ENCODE results near the gene CYP26A1.

Gene CYP26A1

GRCh38 chr10:93075369-93076221, 1.9 kb downstream of the CYP26A1 start:
- Histone ChIP-seq H3K14ac (ENCODE audit: low read length) (peak overlapping the region; percentile 13), H3K79me2 (ENCODE audit: control insufficient read depth, insufficient read depth, low read length, poor library complexity) (peaks cover 5% of the 10 kb centered on the region), H2BK120ac (ENCODE audit: insufficient read depth, low read length, poor library complexity) (no peak overlapping the region), H2BK5ac (ENCODE audit: low read depth, low read length, poor library complexity) (no peak overlapping the region), H3K23ac (ENCODE audit: low read length) (no peak overlapping the region), H3K18ac (ENCODE audit: low read length) (no peak overlapping the region), H3K36me3 (ENCODE audit: control insufficient read depth in 1 of 2, insufficient read depth in 2 of 2, low read length in 2 of 2) (no peaks in the 10 kb centered on the region), H3K4me2 (ENCODE audit: low read length) (peak overlapping the region; percentile 93), H2BK12ac (ENCODE audit: low read length) (peak overlapping the region; percentile 32), H3K27ac (ENCODE audit: low read depth, low read length) (no peak overlapping the region), H3K79me1 (ENCODE audit: low read length) (peaks cover 19% of the 10 kb centered on the region), H4K91ac (ENCODE audit: low read depth, low read length) (no peak overlapping the region), H3K9ac (ENCODE audit: low read length) (no peak overlapping the region), H4K8ac (ENCODE audit: low read depth, low read length) (no peak overlapping the region), H3K4me3 (ENCODE audit: low read depth, low read length) (peak overlapping the region; percentile 69), H3K4me1 (ENCODE audit: control insufficient read depth in 1 of 2, insufficient read depth in 2 of 2, low read length in 2 of 2) (peaks cover 28 to 40% of the 10 kb centered on the region in 2 experiments), H3K4ac (ENCODE audit: low read depth, low read length) (no peak overlapping the region), H3K27me3 (ENCODE audit: insufficient read depth, low read length) (peaks cover 38% of the 10 kb centered on the region), H2AFZ (ENCODE audit: insufficient read depth, low read length, poor library complexity) (no peak overlapping the region), H2AK5ac (ENCODE audit: low read length) (no peak overlapping the region), H3K9me3 (ENCODE audit: insufficient read depth, low read depth, low read length) (peaks cover under 1% of the 10 kb centered on the region), H4K12ac (ENCODE audit: low read depth, low read length) (no peak overlapping the region)
- WGBS (ENCODE audit: extremely low coverage, insufficient coverage, insufficient read length), result no CpG with 5 or more reads among the region's 25 CpGs
- DNase-seq, result no peak

DNA sequence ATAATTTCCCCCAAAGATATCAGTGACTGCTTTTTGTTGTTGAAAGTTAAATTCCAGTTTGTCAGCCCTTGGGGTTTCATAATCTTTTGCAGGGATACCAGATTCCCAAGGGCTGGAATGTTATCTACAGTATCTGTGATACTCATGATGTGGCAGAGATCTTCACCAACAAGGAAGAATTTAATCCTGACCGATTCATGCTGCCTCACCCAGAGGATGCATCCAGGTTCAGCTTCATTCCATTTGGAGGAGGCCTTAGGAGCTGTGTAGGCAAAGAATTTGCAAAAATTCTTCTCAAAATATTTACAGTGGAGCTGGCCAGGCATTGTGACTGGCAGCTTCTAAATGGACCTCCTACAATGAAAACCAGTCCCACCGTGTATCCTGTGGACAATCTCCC, 3.2 kb downstream of the CYP26A1 start:
- Histone ChIP-seq H3K4ac (ENCODE audit: low read depth, low read length) (no peak overlapping the region), H3K14ac (ENCODE audit: low read length) (no peak overlapping the region), H3K18ac (ENCODE audit: low read length) (no peak overlapping the region), H3K27me3 (ENCODE audit: insufficient read depth, low read length) (peaks cover 33% of the 10 kb centered on the region), H3K9me3 (ENCODE audit: insufficient read depth, low read depth, low read length) (no peaks in the 10 kb centered on the region), H4K12ac (ENCODE audit: low read depth, low read length) (no peak overlapping the region), H3K4me1 (ENCODE audit: control insufficient read depth in 1 of 2, insufficient read depth in 2 of 2, low read length in 2 of 2) (peaks cover 38 to 44% of the 10 kb centered on the region in 2 experiments), H3K23ac (ENCODE audit: low read length) (no peak overlapping the region), H2AK5ac (ENCODE audit: low read length) (no peak overlapping the region), H4K8ac (ENCODE audit: low read depth, low read length) (no peak overlapping the region), H3K79me2 (ENCODE audit: control insufficient read depth, insufficient read depth, low read length, poor library complexity) (peaks cover 5% of the 10 kb centered on the region), H2AFZ (ENCODE audit: insufficient read depth, low read length, poor library complexity) (no peak overlapping the region), H4K91ac (ENCODE audit: low read depth, low read length) (no peak overlapping the region), H3K27ac (ENCODE audit: low read depth, low read length) (no peak overlapping the region), H2BK5ac (ENCODE audit: low read depth, low read length, poor library complexity) (no peak overlapping the region), H2BK12ac (ENCODE audit: low read length) (no peak overlapping the region), H3K4me2 (ENCODE audit: low read length) (no peak overlapping the region), H3K9ac (ENCODE audit: low read length) (no peak overlapping the region), H2BK120ac (ENCODE audit: insufficient read depth, low read length, poor library complexity) (no peak overlapping the region), H3K79me1 (ENCODE audit: low read length) (peaks cover 27% of the 10 kb centered on the region), H3K36me3 (ENCODE audit: control insufficient read depth in 1 of 2, insufficient read depth in 2 of 2, low read length in 2 of 2) (no peaks in the 10 kb centered on the region), H3K4me3 (ENCODE audit: low read depth, low read length) (no peak overlapping the region)
- no CpG with 5 or more reads among the region's 2 CpGs for WGBS (ENCODE audit: extremely low coverage, insufficient coverage, insufficient read length)
- DNase-seq, result peak; percentile 67 to 92

DNA sequence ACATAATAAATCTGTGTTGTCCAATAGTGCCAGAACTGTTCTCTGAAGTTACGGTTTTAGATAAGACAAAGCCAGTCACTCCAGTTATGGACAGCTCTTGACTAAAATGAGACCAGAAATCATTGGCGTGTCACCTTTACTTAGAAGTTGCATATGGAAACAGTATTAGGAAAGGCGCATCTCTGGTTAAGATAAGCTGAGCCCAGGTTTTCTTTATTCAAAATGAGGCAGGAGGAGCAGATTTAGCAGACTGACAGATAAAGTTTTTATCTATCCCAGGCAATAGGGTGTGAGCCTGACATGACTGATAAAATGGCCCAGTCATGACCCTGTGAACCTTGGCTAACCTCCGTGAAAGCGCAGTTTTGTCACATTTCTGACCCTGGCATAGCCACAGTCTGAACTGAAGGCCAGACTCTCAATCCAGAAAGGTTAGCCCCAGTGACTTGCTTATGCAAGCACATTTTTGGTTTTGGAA, 4.2 kb downstream of the CYP26A1 start:
- H2BK12ac ChIP-seq (ENCODE audit: low read length), result no peak overlapping the region
- H3K4me2 ChIP-seq (ENCODE audit: low read length), result no peak overlapping the region
- no peak overlapping the region for H3K18ac ChIP-seq (ENCODE audit: low read length)
- no peaks in the 10 kb centered on the region for H3K9me3 ChIP-seq (ENCODE audit: insufficient read depth, low read depth, low read length)
- H3K79me1 ChIP-seq (ENCODE audit: low read length), result peaks cover 27% of the 10 kb centered on the region
- H2AK5ac ChIP-seq (ENCODE audit: low read length), result no peak overlapping the region
- H4K12ac ChIP-seq (ENCODE audit: low read depth, low read length), result no peak overlapping the region
- H3K23ac ChIP-seq (ENCODE audit: low read length), result no peak overlapping the region
- H2BK5ac ChIP-seq (ENCODE audit: low read depth, low read length, poor library complexity), result no peak overlapping the region
- no peak overlapping the region for H3K27ac ChIP-seq (ENCODE audit: low read depth, low read length)
- H3K79me2 ChIP-seq (ENCODE audit: control insufficient read depth, insufficient read depth, low read length, poor library complexity), result peaks cover 5% of the 10 kb centered on the region
- H3K4me3 ChIP-seq (ENCODE audit: low read depth, low read length), result no peak overlapping the region
- no peak overlapping the region for H2BK120ac ChIP-seq (ENCODE audit: insufficient read depth, low read length, poor library complexity)
- WGBS (ENCODE audit: extremely low coverage, insufficient coverage, insufficient read length), result no CpG with 5 or more reads among the region's 5 CpGs
- no peak overlapping the region for H3K9ac ChIP-seq (ENCODE audit: low read length)
- no peak overlapping the region for H3K4ac ChIP-seq (ENCODE audit: low read depth, low read length)
- H2AFZ ChIP-seq (ENCODE audit: insufficient read depth, low read length, poor library complexity), result no peak overlapping the region
- no peak overlapping the region for H4K8ac ChIP-seq (ENCODE audit: low read depth, low read length)
- H3K36me3 ChIP-seq (ENCODE audit: control insufficient read depth in 1 of 2, insufficient read depth in 2 of 2, low read length in 2 of 2), result no peaks in the 10 kb centered on the region
- H4K91ac ChIP-seq (ENCODE audit: low read depth, low read length), result no peak overlapping the region
- peaks cover 23% of the 10 kb centered on the region for H3K27me3 ChIP-seq (ENCODE audit: insufficient read depth, low read length)
- H3K14ac ChIP-seq (ENCODE audit: low read length), result no peak overlapping the region
- peaks cover 33 to 36% of the 10 kb centered on the region in 2 experiments for H3K4me1 ChIP-seq (ENCODE audit: control insufficient read depth in 1 of 2, insufficient read depth in 2 of 2, low read length in 2 of 2)
- DNase-seq, result no peak

GRCh38 chr10:93079663-93080349, 6.1 kb downstream of the CYP26A1 start:
- Histone ChIP-seq H4K8ac (ENCODE audit: low read depth, low read length) (peak overlapping the region; percentile 40), H2BK12ac (ENCODE audit: low read length) (peak overlapping the region; percentile 55), H2BK5ac (ENCODE audit: low read depth, low read length, poor library complexity) (no peak overlapping the region), H4K12ac (ENCODE audit: low read depth, low read length) (no peak overlapping the region), H3K27me3 (ENCODE audit: insufficient read depth, low read length) (peaks cover 5% of the 10 kb centered on the region), H3K36me3 (ENCODE audit: control insufficient read depth in 1 of 2, insufficient read depth in 2 of 2, low read length in 2 of 2) (no peaks in the 10 kb centered on the region), H2AK5ac (ENCODE audit: low read length) (peak overlapping the region; percentile 61), H3K9ac (ENCODE audit: low read length) (no peak overlapping the region), H3K79me1 (ENCODE audit: low read length) (peaks cover 23% of the 10 kb centered on the region), H3K9me3 (ENCODE audit: insufficient read depth, low read depth, low read length) (no peaks in the 10 kb centered on the region), H3K14ac (ENCODE audit: low read length) (peak overlapping the region; percentile 33), H3K4me2 (ENCODE audit: low read length) (no peak overlapping the region), H3K4me1 (ENCODE audit: control insufficient read depth in 1 of 2, insufficient read depth in 2 of 2, low read length in 2 of 2) (peaks cover 21 to 22% of the 10 kb centered on the region in 2 experiments), H2BK120ac (ENCODE audit: insufficient read depth, low read length, poor library complexity) (peak overlapping the region; percentile 52), H4K91ac (ENCODE audit: low read depth, low read length) (peak overlapping the region; percentile 80), H3K4me3 (ENCODE audit: low read depth, low read length) (no peak overlapping the region), H3K23ac (ENCODE audit: low read length) (no peak overlapping the region), H3K18ac (ENCODE audit: low read length) (no peak overlapping the region), H2AFZ (ENCODE audit: insufficient read depth, low read length, poor library complexity) (no peak overlapping the region), H3K4ac (ENCODE audit: low read depth, low read length) (no peak overlapping the region), H3K79me2 (ENCODE audit: control insufficient read depth, insufficient read depth, low read length, poor library complexity) (peaks cover 2% of the 10 kb centered on the region), H3K27ac (ENCODE audit: low read depth, low read length) (no peak overlapping the region)
- no CpG with 5 or more reads among the region's 9 CpGs for WGBS (ENCODE audit: extremely low coverage, insufficient coverage, insufficient read length)
- DNase-seq, result no peak

Data from trophoblast cell (in vitro differentiated cells and primary cell).